GM12878 (cell line): ENCODE data around the gene PYGM. TPM values are rescaled to one million over a fixed set of nuclear protein-coding genes. Genes with fewer than 3 reads are reported as not detected.
A peak's percentile ranks its signal among the peaks of the same experiment; 100 is the strongest.

Experiments
- BHLHE40 ChIP-seq, 2 experiments: fragments of 450-650 bp in 1 of 2; IDR thresholded peaks; 2 replicates each; pipeline ENCODE4 v1.6.1; 2011 to 2017; ENCODE audit warnings: low read depth in 2 of 2, borderline replicate concordance in 1 of 2, improper control_type of control experiment in 1 of 2, low read length in 1 of 2, mild to moderate bottlenecking in 1 of 2
- CHD1 ChIP-seq: IDR thresholded peaks from 2 replicates; pipeline ENCODE4 v1.6.1; 2012; ENCODE audit warnings: low read depth, low read length, improper control_type of control experiment
- CHD4 ChIP-seq: fragments of 200-600 bp; sonication (generic); IDR thresholded peaks from 2 replicates; pipeline ENCODE4 v1.6.1; 2016; ENCODE audit warnings: mild to moderate bottlenecking
- CUX1 ChIP-seq: IDR thresholded peaks from 2 replicates; pipeline ENCODE4 v1.6.1; 2012; ENCODE audit warnings: improper control_type of control experiment, low read depth, low read length; ENCODE audit not compliant: insufficient replicate concordance
- E4F1 ChIP-seq: fragments of 450-650 bp; IDR thresholded peaks from 2 replicates; pipeline ENCODE4 v1.6.1; 2018; ENCODE audit warnings: borderline replicate concordance, mild to moderate bottlenecking; ENCODE audit not compliant: partially characterized antibody
- FOXK2 ChIP-seq: fragments of 450-650 bp; IDR thresholded peaks from 2 replicates; pipeline ENCODE4 v1.6.1; 2017; ENCODE audit warnings: mild to moderate bottlenecking, moderate library complexity
- FOXM1 ChIP-seq: IDR thresholded peaks from 2 replicates; pipeline ENCODE4 v1.6.1; 2012; ENCODE audit warnings: low read depth, mild to moderate bottlenecking, inconsistent platforms, low read length, moderate library complexity
- HDAC2 ChIP-seq: fragments of 200-600 bp; sonication (generic); IDR thresholded peaks from 2 replicates; pipeline ENCODE4 v1.6.1; 2017
- IRF3 ChIP-seq: fragments of 450-650 bp; IDR thresholded peaks from 2 replicates; pipeline ENCODE4 v1.6.1; 2014; ENCODE audit warnings: mild to moderate bottlenecking
- LARP7 ChIP-seq: fragments of 450-650 bp; IDR thresholded peaks from 2 replicates; pipeline ENCODE4 v1.6.1; 2017; ENCODE audit warnings: mild to moderate bottlenecking
- NFYB ChIP-seq: IDR thresholded peaks from 2 replicates; pipeline ENCODE4 v1.6.1; 2011; ENCODE audit warnings: low read depth, mild to moderate bottlenecking, low read length, improper control_type of control experiment, moderate library complexity; ENCODE audit not compliant: insufficient read depth
- POU2F2 ChIP-seq: IDR thresholded peaks from 3 replicates; pipeline ENCODE4 v1.6.1; 2011; ENCODE audit warnings: low read depth, mild to moderate bottlenecking, low read length, borderline replicate concordance
- RAD51 ChIP-seq: fragments of 450-650 bp; IDR thresholded peaks from 2 replicates; pipeline ENCODE4 v1.6.1; 2016; ENCODE audit warnings: moderate library complexity, mild to moderate bottlenecking, inconsistent platforms
- RCOR1 ChIP-seq: conservative IDR thresholded peaks from 2 replicates; pipeline ENCODE4 v1.6.1; 2012; ENCODE audit warnings: low read depth, low read length, improper control_type of control experiment
- SIN3A ChIP-seq: IDR thresholded peaks from 2 replicates; pipeline ENCODE4 v1.6.1; 2012; ENCODE audit warnings: low read depth, low read length, improper control_type of control experiment
- SKIL ChIP-seq: fragments of 450-650 bp; IDR thresholded peaks from 2 replicates; pipeline ENCODE4 v1.6.1; 2017; ENCODE audit warnings: mild to moderate bottlenecking, low read depth, inconsistent platforms; ENCODE audit not compliant: poor library complexity, severe bottlenecking
- SMAD1 ChIP-seq: fragments of 450-650 bp; IDR thresholded peaks from 2 replicates; pipeline ENCODE4 v1.6.1; 2018; ENCODE audit warnings: mild to moderate bottlenecking, low read depth; ENCODE audit not compliant: partially characterized antibody
- SREBF1 ChIP-seq: IDR thresholded peaks from 2 replicates; pipeline ENCODE4 v1.6.1; 2012; ENCODE audit warnings: mild to moderate bottlenecking, low read length
- TAF1 ChIP-seq: IDR thresholded peaks from 2 replicates; pipeline ENCODE4 v1.6.1; 2011; ENCODE audit warnings: mild to moderate bottlenecking, low read depth, low read length, borderline replicate concordance
- ZNF274 ChIP-seq: IDR thresholded peaks from one replicate; pipeline ENCODE4 v1.8.0; 2011; ENCODE audit not compliant: insufficient read length, insufficient read depth
- polyA plus RNA-seq, 11 experiments: library from polyadenylated mRNA; depleted of rRNA in 4 of 11; unstranded in 6 of 11; stranded (reverse) in 5 of 11; fragments of >200 nt; fragmentation: Nextera tagmentation in 4 of 11; fragmentation: Illumina TruSeq in 1 of 11; extraction: Ambion mirVana in 4 of 11; extraction: Trizol in 1 of 11; gene quantifications; 1 replicate in 1 of 11; 2 replicates in 10 of 11; pipeline versions ENCODE4 v1.2.1 to v1.2.3, GENCODE V29; 2011 to 2016; ENCODE audit warnings: inconsistent platforms in 2 of 11, missing spikeins in 2 of 11, low read depth in 1 of 11
- total RNA-seq, 4 experiments: library from RNA; depleted of rRNA in 3 of 4; stranded (reverse); fragments of >200 nt in 3 of 4; fragmentation: Illumina TruSeq in 1 of 4; extraction: Trizol in 1 of 4; gene quantifications; 2 replicates each; pipeline versions ENCODE4 v1.2.1 to v1.2.3, GENCODE V29; 2013 to 2021

Gene PYGM
- total and polyA plus RNA-seq, 10 of the 15 experiments (the other 5 are each of a cell fraction or from before 2014, with no cell fraction given), result 0.04 to 3.7 (median 0.27) TPM; not detected in 1

- TF ChIP-seq CUX1 (no peak), FOXM1 (no peak), SREBF1 (no peak), E4F1 (no peak), CHD1 (no peak), SIN3A (no peak), ZNF274 (no peak), TAF1 (0 out of 2 replicates have a peak, but pooled peaks have one; percentile 5), HDAC2 (no peak), RCOR1 (no peak), RAD51 (no peak), SKIL (peak; percentile 18), CHD4 (no peak), BHLHE40 (IDR thresholded peaks at IDR 0.05; ENCODE audit: borderline replicate concordance in 1 of 2, low read depth in 2 of 2, low read length in 1 of 2) (no peak), IRF3 (peak; percentile 67), SMAD1 (no peak), NFYB (peak; percentile 90), FOXK2 (no peak), POU2F2 (no peak), LARP7 (peak; percentile 59; the same call in 1 of the 2 replicates)
Measured at GRCh38 chr11:64723117-64723906, 36.5 kb downstream of the PYGM start, which contains the start of gene NRXN2 (continued).
